ENCODE measurements around the gene GALNS.

The GALNS gene

GRCh38 chr16:88843256-88843655 lies 13.5 kb downstream of the GALNS start:
- H3K4me1 ChIP-seq (ENCODE audit: control insufficient read depth, insufficient read depth, low read length) = no peaks in the 10 kb centered on the region
- no CpG with 5 or more reads among the region's 20 CpGs for WGBS (ENCODE audit: insufficient coverage, insufficient read length)
- no peaks in the 10 kb centered on the region for H3K9me3 ChIP-seq (ENCODE audit: control insufficient read depth, insufficient read depth, low read length)
- H3K36me3 ChIP-seq (ENCODE audit: control insufficient read depth, insufficient read depth, low read length) = peaks cover 9% of the 10 kb centered on the region; the same call in 1 of the 2 replicates
- DNase-seq (ENCODE audit: low read depth, low spot score) = no peak
- no peak overlapping the region for H3K27ac ChIP-seq (ENCODE audit: low read length)
- H3K27me3 ChIP-seq (ENCODE audit: control insufficient read depth, insufficient read depth, low read length) = no peaks in the 10 kb centered on the region
- H3K4me3 ChIP-seq (ENCODE audit: low read length) = no peak overlapping the region

GRCh38 chr16:88842806-88843205 lies 13.9 kb downstream of the GALNS start:
- DNase-seq (ENCODE audit: low read depth, low spot score) = no peak
- Histone ChIP-seq H3K4me3 (ENCODE audit: low read length) (no peak overlapping the region), H3K36me3 (ENCODE audit: control insufficient read depth, insufficient read depth, low read length) (peaks cover 9% of the 10 kb centered on the region; the same call in 1 of the 2 replicates), H3K27ac (ENCODE audit: low read length) (no peak overlapping the region), H3K9me3 (ENCODE audit: control insufficient read depth, insufficient read depth, low read length) (no peaks in the 10 kb centered on the region), H3K27me3 (ENCODE audit: control insufficient read depth, insufficient read depth, low read length) (no peaks in the 10 kb centered on the region), H3K4me1 (ENCODE audit: control insufficient read depth, insufficient read depth, low read length) (no peaks in the 10 kb centered on the region)
- WGBS (ENCODE audit: insufficient coverage, insufficient read length) = no CpG with 5 or more reads among the region's 25 CpGs

GRCh38 chr16:88842308-88842756 lies 14.4 kb downstream of the GALNS start:
- Histone ChIP-seq H3K36me3 (ENCODE audit: control insufficient read depth, insufficient read depth, low read length) (peaks cover 9% of the 10 kb centered on the region; the same call in 1 of the 2 replicates), H3K9me3 (ENCODE audit: control insufficient read depth, insufficient read depth, low read length) (no peaks in the 10 kb centered on the region), H3K4me1 (ENCODE audit: control insufficient read depth, insufficient read depth, low read length) (no peaks in the 10 kb centered on the region), H3K4me3 (ENCODE audit: low read length) (no peak overlapping the region), H3K27me3 (ENCODE audit: control insufficient read depth, insufficient read depth, low read length) (no peaks in the 10 kb centered on the region), H3K27ac (ENCODE audit: low read length) (no peak overlapping the region)
- no CpG with 5 or more reads among the region's 15 CpGs for WGBS (ENCODE audit: insufficient coverage, insufficient read length)
- DNase-seq (ENCODE audit: low read depth, low spot score) = no peak

- Histone ChIP-seq H3K27me3 (ENCODE audit: control insufficient read depth, insufficient read depth, low read length) (no peaks in the 10 kb centered on the region), H3K36me3 (ENCODE audit: control insufficient read depth, insufficient read depth, low read length) (peaks cover 9% of the 10 kb centered on the region; the same call in 1 of the 2 replicates), H3K9me3 (ENCODE audit: control insufficient read depth, insufficient read depth, low read length) (no peaks in the 10 kb centered on the region), H3K4me1 (ENCODE audit: control insufficient read depth, insufficient read depth, low read length) (no peaks in the 10 kb centered on the region), H3K27ac (ENCODE audit: low read length) (no peak overlapping the region), H3K4me3 (ENCODE audit: low read length) (no peak overlapping the region)
- no CpG with 5 or more reads among the region's 40 CpGs for WGBS (ENCODE audit: insufficient coverage, insufficient read length)
- DNase-seq (ENCODE audit: low read depth, low spot score) = no peak
Measured at GRCh38 chr16:88841521-88842307, 15.0 kb downstream of the GALNS start.

GRCh38 chr16:88840600-88841215 lies 16.0 kb downstream of the GALNS start:
- WGBS (ENCODE audit: insufficient coverage, insufficient read length) = no CpG with 5 or more reads among the region's 30 CpGs

GRCh38 chr16:88839745-88840599 lies 16.8 kb downstream of the GALNS start:
- Histone ChIP-seq H3K27me3 (ENCODE audit: control insufficient read depth, insufficient read depth, low read length) (no peaks in the 10 kb centered on the region), H3K27ac (ENCODE audit: low read length) (no peak overlapping the region), H3K36me3 (ENCODE audit: control insufficient read depth, insufficient read depth, low read length) (peaks cover 14% of the 10 kb centered on the region; the same call in 1 of the 2 replicates), H3K9me3 (ENCODE audit: control insufficient read depth, insufficient read depth, low read length) (no peaks in the 10 kb centered on the region), H3K4me3 (ENCODE audit: low read length) (no peak overlapping the region; the same call in 1 of the 2 replicates), H3K4me1 (ENCODE audit: control insufficient read depth, insufficient read depth, low read length) (no peaks in the 10 kb centered on the region)
- WGBS (ENCODE audit: insufficient coverage, insufficient read length) = no CpG with 5 or more reads among the region's 24 CpGs
- no peak for DNase-seq (ENCODE audit: low read depth, low spot score)

More at GRCh38 chr16:88840600-88841215, 16.0 kb downstream of the GALNS start:
- no peak for DNase-seq (ENCODE audit: low read depth, low spot score)
- Histone ChIP-seq H3K9me3 (ENCODE audit: control insufficient read depth, insufficient read depth, low read length) (no peaks in the 10 kb centered on the region), H3K4me3 (ENCODE audit: low read length) (no peak overlapping the region), H3K36me3 (ENCODE audit: control insufficient read depth, insufficient read depth, low read length) (peaks cover 12% of the 10 kb centered on the region; the same call in 1 of the 2 replicates), H3K27me3 (ENCODE audit: control insufficient read depth, insufficient read depth, low read length) (no peaks in the 10 kb centered on the region), H3K27ac (ENCODE audit: low read length) (no peak overlapping the region), H3K4me1 (ENCODE audit: control insufficient read depth, insufficient read depth, low read length) (no peaks in the 10 kb centered on the region)

- Histone ChIP-seq H3K9me3 (ENCODE audit: control insufficient read depth, insufficient read depth, low read length) (no peaks in the 10 kb centered on the region), H3K27ac (ENCODE audit: low read length) (no peak overlapping the region), H3K4me1 (ENCODE audit: control insufficient read depth, insufficient read depth, low read length) (no peaks in the 10 kb centered on the region), H3K27me3 (ENCODE audit: control insufficient read depth, insufficient read depth, low read length) (no peaks in the 10 kb centered on the region), H3K36me3 (ENCODE audit: control insufficient read depth, insufficient read depth, low read length) (peaks cover 14% of the 10 kb centered on the region; the same call in 1 of the 2 replicates), H3K4me3 (ENCODE audit: low read length) (no peak overlapping the region)
- no CpG with 5 or more reads among the region's 39 CpGs for WGBS (ENCODE audit: insufficient coverage, insufficient read length)
- no peak for DNase-seq (ENCODE audit: low read depth, low spot score)
Measured at GRCh38 chr16:88839026-88839529, 17.7 kb downstream of the GALNS start.

- H3K27me3 ChIP-seq (ENCODE audit: control insufficient read depth, insufficient read depth, low read length) = no peaks in the 10 kb centered on the region
- H3K9me3 ChIP-seq (ENCODE audit: control insufficient read depth, insufficient read depth, low read length) = no peaks in the 10 kb centered on the region
- no peak for DNase-seq (ENCODE audit: low read depth, low spot score)
- peaks cover 14% of the 10 kb centered on the region; the same call in 1 of the 2 replicates for H3K36me3 ChIP-seq (ENCODE audit: control insufficient read depth, insufficient read depth, low read length)
- WGBS (ENCODE audit: insufficient coverage, insufficient read length) = no CpG with 5 or more reads among the region's 19 CpGs
- no peak overlapping the region for H3K27ac ChIP-seq (ENCODE audit: low read length)
- H3K4me3 ChIP-seq (ENCODE audit: low read length) = no peak overlapping the region
- H3K4me1 ChIP-seq (ENCODE audit: control insufficient read depth, insufficient read depth, low read length) = no peaks in the 10 kb centered on the region
Measured at GRCh38 chr16:88838566-88838965, 18.2 kb downstream of the GALNS start.

- Histone ChIP-seq H3K9me3 (ENCODE audit: control insufficient read depth, insufficient read depth, low read length) (no peaks in the 10 kb centered on the region), H3K27me3 (ENCODE audit: control insufficient read depth, insufficient read depth, low read length) (no peaks in the 10 kb centered on the region), H3K4me3 (ENCODE audit: low read length) (no peak overlapping the region), H3K36me3 (ENCODE audit: control insufficient read depth, insufficient read depth, low read length) (peaks cover 14% of the 10 kb centered on the region; the same call in 1 of the 2 replicates), H3K27ac (ENCODE audit: low read length) (no peak overlapping the region), H3K4me1 (ENCODE audit: control insufficient read depth, insufficient read depth, low read length) (no peaks in the 10 kb centered on the region)
- DNase-seq (ENCODE audit: low read depth, low spot score) = no peak
- no CpG with 5 or more reads among the region's 20 CpGs for WGBS (ENCODE audit: insufficient coverage, insufficient read length)
Measured at GRCh38 chr16:88837806-88838205, 18.9 kb downstream of the GALNS start.

- peaks cover 14% of the 10 kb centered on the region; the same call in 1 of the 2 replicates for H3K36me3 ChIP-seq (ENCODE audit: control insufficient read depth, insufficient read depth, low read length)
- no peak for DNase-seq (ENCODE audit: low read depth, low spot score)
- no peak overlapping the region for H3K4me3 ChIP-seq (ENCODE audit: low read length)
- H3K27me3 ChIP-seq (ENCODE audit: control insufficient read depth, insufficient read depth, low read length) = no peaks in the 10 kb centered on the region
- H3K9me3 ChIP-seq (ENCODE audit: control insufficient read depth, insufficient read depth, low read length) = no peaks in the 10 kb centered on the region
- H3K4me1 ChIP-seq (ENCODE audit: control insufficient read depth, insufficient read depth, low read length) = no peaks in the 10 kb centered on the region
- no CpG with 5 or more reads among the region's 17 CpGs for WGBS (ENCODE audit: insufficient coverage, insufficient read length)
- H3K27ac ChIP-seq (ENCODE audit: low read length) = no peak overlapping the region
Measured at GRCh38 chr16:88836791-88837190, 20.0 kb downstream of the GALNS start.

All from iPS DF 6.9 (cell line).